Kidney capillary endothelial cell (primary cell): ENCODE measurements around the gene CDKN1A.

ENCODE experiments used
- DNase-seq: peaks from one replicate; pipeline ENCODE4 v3.0.0-alpha.2; 2018; ENCODE audit warnings: low spot score

Gene CDKN1A

DNA sequence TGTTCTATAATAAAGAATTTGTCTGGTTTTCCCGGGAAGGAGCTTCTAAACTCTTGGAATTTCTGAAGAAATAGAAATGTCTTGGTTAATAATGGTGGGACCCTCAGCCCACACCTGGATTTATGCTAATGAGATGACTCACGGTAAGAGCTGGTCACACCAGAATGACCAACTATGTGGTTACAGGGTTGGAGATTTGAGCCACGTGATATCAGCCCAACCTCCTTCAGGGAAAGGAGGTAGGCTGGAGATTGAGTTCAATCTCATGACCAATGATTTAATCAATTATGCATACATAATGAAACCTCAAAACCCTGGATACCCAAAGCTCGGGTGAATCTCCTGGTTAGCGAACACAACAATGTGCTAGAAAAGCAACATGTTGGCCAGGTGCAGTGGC is 22.1 kb upstream of the CDKN1A start:
- no peak for DNase-seq

GRCh38 chr6:36657271-36657670 is 21.2 kb upstream of the CDKN1A start:
- no peak for DNase-seq

- DNase-seq, result no peak
Measured at GRCh38 chr6:36657942-36658544, 20.5 kb upstream of the CDKN1A start.

- DNase-seq, result no peak
Measured at GRCh38 chr6:36659271-36659670, 19.2 kb upstream of the CDKN1A start.

DNA sequence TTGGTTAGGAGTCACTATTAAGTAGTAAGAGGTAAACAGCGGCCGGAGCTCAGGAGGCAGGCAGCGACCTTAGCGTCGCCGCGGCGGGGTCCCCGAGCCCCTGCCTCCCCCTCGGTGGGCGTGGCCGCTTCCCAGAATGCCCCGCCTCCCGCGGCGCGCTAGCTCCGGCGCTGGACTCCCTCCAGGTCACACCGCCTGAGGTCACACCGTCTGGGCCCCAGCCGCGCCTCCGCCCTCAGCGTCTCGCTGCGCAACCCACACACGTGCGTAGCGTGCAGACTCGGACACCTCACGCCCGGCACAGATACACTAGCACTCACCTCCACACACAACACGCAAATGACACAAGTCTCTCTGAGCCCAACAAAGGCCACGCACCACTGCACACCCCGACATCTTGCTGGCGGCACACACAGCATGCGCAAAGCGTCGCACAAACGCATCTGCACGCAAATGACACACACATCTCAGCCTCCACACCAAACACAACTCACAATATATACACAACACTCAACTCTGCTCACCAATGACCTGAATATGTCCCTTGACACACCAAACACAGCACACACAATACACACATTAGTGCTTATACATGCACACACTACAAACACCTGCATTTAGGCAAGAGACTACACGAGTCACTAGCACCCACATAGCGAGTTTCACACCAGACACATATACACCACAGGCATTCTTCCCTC is 17.6 kb upstream of the CDKN1A start:
- no peak for DNase-seq

DNA sequence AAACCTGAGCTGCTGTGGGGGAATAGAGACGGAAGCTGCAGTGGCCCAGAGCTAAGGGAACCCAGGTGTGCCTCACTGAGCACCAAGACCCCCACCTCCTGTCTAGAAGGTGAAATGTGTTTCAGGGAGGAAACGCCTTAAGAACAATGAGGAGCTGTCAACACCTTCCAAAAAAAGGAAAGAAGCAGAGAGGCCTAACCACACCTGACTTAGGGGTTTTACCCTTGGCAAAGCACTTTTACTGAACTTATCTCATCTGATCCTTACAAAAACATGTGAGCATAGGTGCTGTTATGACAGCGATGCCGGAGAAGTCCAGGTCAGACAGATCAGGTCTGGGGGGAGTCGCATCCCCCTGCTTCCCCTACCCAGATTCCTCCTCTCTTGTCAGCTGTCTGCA is 16.1 kb upstream of the CDKN1A start:
- no peak for DNase-seq

- DNase-seq, result no peak
Measured at GRCh38 chr6:36662827-36663256, 15.7 kb upstream of the CDKN1A start.

- no peak for DNase-seq
Measured at GRCh38 chr6:36663504-36664446, 14.7 kb upstream of the CDKN1A start.

DNA sequence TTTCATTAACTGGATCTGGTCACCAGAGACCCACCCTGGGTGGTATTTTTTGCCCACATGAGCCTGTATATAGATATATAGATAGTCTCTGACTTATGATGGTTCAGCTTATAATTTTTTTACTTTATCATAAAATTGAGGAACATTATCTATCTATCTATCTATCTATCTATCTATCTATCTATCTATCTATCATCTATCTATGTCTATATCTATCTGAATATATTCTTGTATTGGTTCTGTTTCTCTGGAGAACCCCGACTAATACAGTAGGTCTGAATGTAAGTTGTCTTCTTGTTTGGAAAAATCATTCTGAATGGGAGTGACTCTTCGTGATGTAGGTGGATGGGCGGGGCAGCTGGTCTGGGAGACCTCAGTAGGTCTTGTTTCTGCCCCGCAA is 13.3 kb upstream of the CDKN1A start:
- no peak for DNase-seq

GRCh38 chr6:36666287-36666686 is 12.2 kb upstream of the CDKN1A start:
- no peak for DNase-seq

DNA sequence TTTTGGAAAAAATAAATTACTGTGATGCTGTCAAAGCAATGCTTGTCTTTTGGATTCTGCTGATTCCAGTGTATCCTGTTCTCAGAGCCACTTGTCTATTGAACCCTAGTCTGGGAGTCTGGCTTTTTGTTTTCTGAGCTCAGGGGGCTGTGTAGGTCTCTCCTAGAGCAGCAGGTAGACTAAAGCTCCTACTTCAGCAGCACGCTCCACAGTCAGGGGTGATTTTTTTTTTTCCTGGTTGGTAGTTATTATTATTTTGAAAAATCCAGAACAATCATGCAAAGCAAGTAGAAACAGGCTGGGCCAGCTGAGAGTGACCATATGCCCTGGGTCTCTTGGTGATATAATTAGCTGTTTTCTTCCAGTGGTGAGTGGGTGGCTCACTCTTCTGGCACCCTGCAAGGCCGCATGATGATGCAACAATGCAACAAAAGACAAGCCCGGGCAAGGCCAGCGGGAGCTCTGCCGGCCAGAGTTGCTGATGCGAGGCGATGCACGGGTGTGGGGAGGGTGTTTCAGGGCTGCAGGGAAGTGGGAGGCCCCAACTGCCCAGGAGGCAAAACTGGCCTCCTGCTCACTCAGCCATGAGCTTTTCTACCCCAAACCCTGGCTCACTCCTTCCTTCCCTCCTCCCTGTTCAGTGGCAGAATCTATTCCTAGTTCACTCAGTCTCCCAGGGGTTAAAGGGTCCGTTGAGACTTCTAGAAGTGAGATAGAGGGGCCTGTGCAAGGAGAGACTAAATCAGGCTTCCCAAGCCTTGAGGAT is 11.5 kb upstream of the CDKN1A start:
- DNase-seq, result no peak

DNA sequence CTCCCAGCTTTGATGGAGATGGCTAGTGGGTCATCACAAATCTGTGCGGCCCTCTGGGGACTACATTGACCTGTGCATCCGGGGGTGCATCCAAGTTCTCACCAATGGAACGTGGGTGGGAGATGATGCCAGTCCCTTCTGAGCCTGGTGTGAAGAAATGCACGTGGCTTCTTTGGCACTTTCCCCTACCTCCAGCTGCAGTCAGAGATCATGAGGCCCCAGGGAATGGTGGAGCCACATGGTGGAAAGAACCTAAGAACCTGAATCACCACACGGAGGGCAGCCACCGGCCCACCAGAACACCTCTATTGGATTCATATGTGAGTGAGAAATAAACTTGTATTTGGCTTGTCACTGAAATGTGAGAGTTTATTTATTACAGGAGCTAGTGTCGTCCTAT is 9.9 kb upstream of the CDKN1A start:
- no peak for DNase-seq

DNA sequence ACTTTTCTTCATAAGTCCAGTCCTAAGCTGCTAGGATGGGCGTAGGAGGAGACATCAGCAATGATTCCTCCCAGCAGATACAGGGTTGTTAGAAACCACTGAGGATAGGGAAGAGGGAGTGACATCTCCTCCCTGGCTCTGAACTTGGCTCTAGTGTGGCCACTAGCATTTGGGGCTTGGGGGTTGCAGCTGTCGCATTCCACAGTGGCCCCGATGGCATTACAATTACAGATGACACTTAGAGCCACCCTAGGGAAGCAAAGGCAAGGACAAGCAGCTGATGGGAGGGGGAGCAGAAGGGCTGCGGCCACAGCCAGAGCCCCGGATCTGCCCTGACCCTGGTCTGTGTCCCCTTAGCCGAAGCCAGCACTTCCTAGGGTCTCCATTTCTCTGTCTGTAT is 9.5 kb upstream of the CDKN1A start:
- no peak for DNase-seq

DNA sequence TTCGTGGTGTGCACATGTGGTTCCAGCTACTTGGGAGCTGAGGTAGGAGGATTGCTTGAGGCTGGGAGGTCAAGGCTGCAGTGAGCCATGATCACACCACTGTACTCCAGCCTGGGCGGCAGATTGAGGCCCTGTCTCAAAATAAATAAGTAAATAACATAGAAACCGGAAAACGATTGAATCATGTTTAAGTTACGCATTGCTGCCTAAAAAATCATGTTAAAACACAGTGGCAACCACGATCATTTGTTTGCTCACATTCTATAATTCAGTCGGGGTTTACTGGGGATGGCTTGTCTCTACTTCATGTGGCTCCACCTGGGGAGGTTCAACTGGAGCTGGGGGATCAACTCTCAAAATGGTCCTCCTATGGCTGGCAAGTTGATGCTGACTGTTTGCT is 8.2 kb upstream of the CDKN1A start:
- no peak for DNase-seq

DNA sequence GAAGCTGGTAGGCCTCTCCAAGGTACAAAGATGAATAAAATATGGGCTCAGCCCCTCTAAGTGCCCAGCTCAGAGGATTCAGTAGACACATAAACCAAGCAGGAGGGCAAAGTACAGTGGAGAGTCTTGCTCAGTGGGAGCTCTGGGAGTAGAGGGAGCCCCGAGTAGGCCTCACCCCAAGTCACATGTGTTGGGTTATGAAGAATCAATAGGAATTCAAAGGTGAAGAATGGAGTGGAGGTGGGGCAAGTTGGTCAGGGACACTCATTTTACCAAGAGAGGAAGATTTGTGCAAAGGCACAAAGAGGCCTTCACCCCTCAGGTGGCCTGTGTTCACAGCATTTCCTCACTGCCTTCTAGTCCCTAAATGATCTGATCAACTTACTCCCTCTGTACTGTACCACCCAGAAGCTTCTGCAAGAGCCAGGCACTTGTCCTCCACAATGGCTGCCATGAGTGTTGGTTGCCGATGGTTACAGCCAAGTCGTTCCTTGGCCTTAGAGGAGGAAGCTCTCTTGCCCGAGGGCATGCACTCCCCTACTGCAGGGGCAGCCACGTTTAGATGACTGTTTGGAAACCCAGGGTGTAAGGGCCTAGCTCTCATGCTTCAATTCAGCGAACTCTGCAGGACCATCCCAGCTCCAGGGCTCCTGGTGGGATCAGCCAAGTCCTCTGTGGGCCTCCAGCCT is 6.7 kb upstream of the CDKN1A start:
- no peak for DNase-seq

DNA sequence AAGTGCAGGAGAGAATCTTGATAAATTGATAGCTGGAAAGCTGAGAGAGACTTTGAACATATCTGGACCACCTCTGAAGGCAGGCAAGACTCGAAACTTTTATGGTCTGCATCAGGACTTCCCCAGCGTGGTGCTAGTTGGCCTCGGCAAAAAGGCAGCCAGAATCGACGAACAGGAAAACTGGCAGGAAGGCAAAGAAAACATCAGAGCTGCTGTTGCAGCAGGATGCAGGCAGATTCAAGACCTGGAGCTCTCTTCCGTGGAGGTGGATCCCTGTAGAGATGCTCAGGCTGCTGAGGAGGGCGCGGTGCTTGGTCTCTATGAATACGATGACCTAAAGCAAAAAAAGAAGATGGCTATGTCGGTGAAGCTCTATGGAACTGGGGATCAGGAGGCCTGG is 4.6 kb upstream of the CDKN1A start:
- DNase-seq, result no peak

DNA sequence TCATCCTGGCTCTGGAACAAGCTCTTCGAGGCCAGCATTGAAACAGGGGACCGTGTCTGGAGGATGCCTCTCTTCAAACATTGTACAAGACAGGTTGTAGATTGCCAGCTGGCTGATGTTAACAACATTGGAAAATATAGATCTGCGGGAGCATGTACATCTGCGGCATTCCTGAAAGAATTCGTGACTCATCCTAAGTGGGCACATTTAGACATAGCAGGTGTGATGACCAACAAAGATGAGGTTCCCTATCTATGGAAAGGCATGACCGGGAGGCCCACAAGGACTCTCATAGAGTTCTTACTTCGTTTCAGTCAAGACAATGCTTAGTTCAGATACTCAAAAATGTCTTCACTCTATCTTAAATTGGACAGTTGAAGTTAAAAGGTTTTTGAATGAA is 3.6 kb upstream of the CDKN1A start:
- no peak for DNase-seq

- DNase-seq, result no peak
Measured at GRCh38 chr6:36676141-36677058, 2.1 kb upstream of the CDKN1A start.

DNA sequence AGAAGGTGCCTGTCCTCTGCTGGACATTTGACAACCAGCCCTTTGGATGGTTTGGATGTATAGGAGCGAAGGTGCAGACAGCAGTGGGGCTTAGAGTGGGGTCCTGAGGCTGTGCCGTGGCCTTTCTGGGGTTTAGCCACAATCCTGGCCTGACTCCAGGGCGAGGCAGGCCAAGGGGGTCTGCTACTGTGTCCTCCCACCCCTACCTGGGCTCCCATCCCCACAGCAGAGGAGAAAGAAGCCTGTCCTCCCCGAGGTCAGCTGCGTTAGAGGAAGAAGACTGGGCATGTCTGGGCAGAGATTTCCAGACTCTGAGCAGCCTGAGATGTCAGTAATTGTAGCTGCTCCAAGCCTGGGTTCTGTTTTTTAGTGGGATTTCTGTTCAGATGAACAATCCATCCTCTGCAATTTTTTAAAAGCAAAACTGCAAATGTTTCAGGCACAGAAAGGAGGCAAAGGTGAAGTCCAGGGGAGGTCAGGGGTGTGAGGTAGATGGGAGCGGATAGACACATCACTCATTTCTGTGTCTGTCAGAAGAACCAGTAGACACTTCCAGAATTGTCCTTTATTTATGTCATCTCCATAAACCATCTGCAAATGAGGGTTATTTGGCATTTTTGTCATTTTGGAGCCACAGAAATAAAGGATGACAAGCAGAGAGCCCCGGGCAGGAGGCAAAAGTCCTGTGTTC is 1.3 kb upstream of the CDKN1A start:
- no peak for DNase-seq
